ENCODE measurements around the gene NOD2. TPM values are rescaled to one million over a fixed set of nuclear protein-coding genes. Genes with fewer than 3 reads are reported as not detected.
A peak's percentile ranks its signal among the peaks of the same experiment; 100 is the strongest.

Gene NOD2
- total and polyA plus RNA-seq, 8 donors, result 0.79 to 15.2 (median 1.7) TPM

- peak; percentile 30 for ATAC-seq
- no peaks in the 10 kb centered on the region for H3K36me3 ChIP-seq
Observed at GRCh38 chr16:50657241-50657640, 36.2 kb upstream of the NOD2 start.

GRCh38 chr16:50659806-50660205, 33.6 kb upstream of the NOD2 start:
- intact Hi-C loops (cut with DNase I), result no loop called here
- Histone ChIP-seq H3K27ac (no peak overlapping the region), H3K36me3 (no peaks in the 10 kb centered on the region), H3K4me1 (peaks cover 0 to 6% of the 10 kb centered on the region in 2 donors), H3K4me3 (no peak overlapping the region), H3K9me3 (no peaks in the 10 kb centered on the region), H3K27me3 (no peaks in the 10 kb centered on the region)
- TF ChIP-seq, protein P1, sequence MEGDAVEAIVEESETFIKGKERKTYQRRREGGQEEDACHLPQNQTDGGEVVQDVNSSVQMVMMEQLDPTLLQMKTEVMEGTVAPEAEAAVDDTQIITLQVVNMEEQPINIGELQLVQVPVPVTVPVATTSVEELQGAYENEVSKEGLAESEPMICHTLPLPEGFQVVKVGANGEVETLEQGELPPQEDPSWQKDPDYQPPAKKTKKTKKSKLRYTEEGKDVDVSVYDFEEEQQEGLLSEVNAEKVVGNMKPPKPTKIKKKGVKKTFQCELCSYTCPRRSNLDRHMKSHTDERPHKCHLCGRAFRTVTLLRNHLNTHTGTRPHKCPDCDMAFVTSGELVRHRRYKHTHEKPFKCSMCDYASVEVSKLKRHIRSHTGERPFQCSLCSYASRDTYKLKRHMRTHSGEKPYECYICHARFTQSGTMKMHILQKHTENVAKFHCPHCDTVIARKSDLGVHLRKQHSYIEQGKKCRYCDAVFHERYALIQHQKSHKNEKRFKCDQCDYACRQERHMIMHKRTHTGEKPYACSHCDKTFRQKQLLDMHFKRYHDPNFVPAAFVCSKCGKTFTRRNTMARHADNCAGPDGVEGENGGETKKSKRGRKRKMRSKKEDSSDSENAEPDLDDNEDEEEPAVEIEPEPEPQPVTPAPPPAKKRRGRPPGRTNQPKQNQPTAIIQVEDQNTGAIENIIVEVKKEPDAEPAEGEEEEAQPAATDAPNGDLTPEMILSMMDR (IDR thresholded peaks at IDR 0.05), result no peak
- ATAC-seq (no peak), DNase-seq (no peak)

More at GRCh38 chr16:50657241-50657640, 36.2 kb upstream of the NOD2 start:
- H3K27me3 ChIP-seq, result no peaks in the 10 kb centered on the region
- H3K9me3 ChIP-seq, result no peaks in the 10 kb centered on the region
- no peak overlapping the region for H3K27ac ChIP-seq
- H3K4me3 ChIP-seq, result no peak overlapping the region
- TF ChIP-seq, protein P1 (IDR thresholded peaks at IDR 0.05), result no peak
- intact Hi-C loops (cut with DNase I), result no loop called here
- no peaks in the 10 kb centered on the region for H3K4me1 ChIP-seq
- no peak for DNase-seq

DNA sequence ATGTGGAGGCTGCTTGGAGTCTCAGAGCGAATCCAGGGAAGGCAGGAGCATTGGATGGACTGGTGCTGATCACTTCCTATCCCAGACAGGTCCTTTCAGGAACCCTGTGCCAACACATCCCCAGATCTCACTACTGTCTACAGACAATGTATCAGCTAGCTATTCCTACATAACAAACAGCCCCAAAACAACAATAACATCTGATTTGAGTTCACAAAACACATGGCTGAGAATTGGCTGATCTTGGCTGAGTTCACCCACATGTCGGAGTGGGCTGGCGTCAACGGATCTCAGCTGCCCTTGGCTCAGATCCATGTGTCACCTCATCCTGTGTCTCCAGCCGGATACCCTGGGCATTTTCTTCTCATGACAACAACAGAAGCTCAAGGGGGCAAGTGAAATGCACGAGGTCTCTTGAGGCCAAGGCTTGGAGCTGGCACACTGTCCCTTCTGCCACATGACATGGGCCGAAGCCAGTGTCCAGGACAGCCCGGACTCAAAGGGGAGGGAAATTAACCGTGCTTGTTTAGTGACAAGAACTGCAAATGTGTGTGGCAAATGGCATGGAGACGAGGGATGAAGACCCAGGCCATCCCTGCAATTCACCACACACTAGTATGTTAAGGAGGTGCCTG, 31.0 kb upstream of the NOD2 start:
- Histone ChIP-seq H3K27me3 (no peaks in the 10 kb centered on the region), H3K4me1 (peaks cover 0 to 31% of the 10 kb centered on the region in 2 donors), H3K36me3 (no peaks in the 10 kb centered on the region), H3K4me3 (no peak overlapping the region), H3K9me3 (no peaks in the 10 kb centered on the region), H3K27ac (no peak overlapping the region)
- ATAC-seq (no peak), DNase-seq (no peak)
- intact Hi-C loops (cut with DNase I), result no loop called here
- TF ChIP-seq, protein P1 (IDR thresholded peaks at IDR 0.05), result no peak

- Histone ChIP-seq H3K4me3 (no peak overlapping the region), H3K36me3 (no peaks in the 10 kb centered on the region), H3K27ac (peak overlapping the region in 1 of 2 donors; percentile 80), H3K4me1 (peaks cover 5 to 47% of the 10 kb centered on the region in 2 donors), H3K27me3 (no peaks in the 10 kb centered on the region), H3K9me3 (no peaks in the 10 kb centered on the region)
- no peak for ATAC-seq
- intact Hi-C loops (cut with DNase I), result no loop called here
- TF ChIP-seq, protein P1 (IDR thresholded peaks at IDR 0.05), result no peak
- no peak for DNase-seq
Observed at GRCh38 chr16:50664270-50664669, 29.1 kb upstream of the NOD2 start.

DNA sequence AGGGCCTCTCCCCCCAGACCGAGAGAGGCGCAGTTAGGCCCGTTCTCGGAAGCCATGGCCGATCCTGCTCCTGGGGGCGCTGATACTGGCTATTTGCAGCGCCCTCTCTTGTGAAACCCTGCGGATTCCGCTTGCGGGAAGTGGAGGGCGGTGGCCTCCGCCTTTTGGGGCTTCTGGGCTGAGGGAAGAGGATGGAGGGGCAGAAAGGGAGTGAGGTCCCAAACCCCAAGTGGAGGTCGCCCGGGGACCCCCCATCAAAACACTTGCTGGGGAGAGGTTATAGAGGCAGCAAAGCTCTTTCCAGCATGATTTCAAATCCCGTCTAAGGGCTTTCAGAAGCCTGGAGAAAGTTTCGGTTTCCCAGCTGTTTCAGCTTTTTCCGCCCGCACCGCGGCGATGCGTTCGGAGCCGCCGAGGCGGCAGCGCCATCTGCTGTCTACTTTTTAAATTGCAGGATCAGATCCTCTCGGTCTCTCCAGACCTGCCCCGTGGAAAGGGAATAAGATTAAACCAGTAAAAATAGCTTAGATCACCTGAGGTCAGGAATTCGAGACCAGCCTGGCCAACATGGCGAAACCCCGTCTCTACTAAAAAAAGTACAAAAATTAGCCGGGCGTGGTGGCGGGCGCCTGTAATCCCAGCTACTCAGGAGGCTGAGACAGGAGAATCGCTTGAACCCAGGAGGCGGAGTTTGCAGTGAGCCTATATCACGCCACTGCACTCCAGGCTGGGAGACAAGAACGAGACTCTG, 28.1 kb upstream of the NOD2 start:
- TF ChIP-seq, protein P1 (IDR thresholded peaks at IDR 0.05), result peak; percentile 88 to 91

More for the DNA sequence above, 28.1 kb upstream of the NOD2 start:
- intact Hi-C loops (cut with DNase I), result no loop called here
- ATAC-seq, result peak; percentile 93
- H3K27me3 ChIP-seq, result no peaks in the 10 kb centered on the region
- DNase-seq, result peak; percentile 74 to 95 (median 86)
- peak overlapping the region in 1 of 2 donors; percentile 80 for H3K27ac ChIP-seq
- H3K4me1 ChIP-seq, result peaks cover 5 to 47% of the 10 kb centered on the region in 2 donors
- no peaks in the 10 kb centered on the region for H3K9me3 ChIP-seq
- H3K36me3 ChIP-seq, result peaks cover 0 to under 1% of the 10 kb centered on the region in 2 donors
- peak overlapping the region; percentile 22 to 41 for H3K4me3 ChIP-seq

All from left lung (tissue), 10 donors.